CD4-positive, alpha-beta T cell (primary cell): Measurements from ENCODE around the gene HDAC9. TPM values are rescaled to one million over a fixed set of nuclear protein-coding genes. Genes with fewer than 3 reads are reported as not detected.

Experiments used
- ATAC-seq: fragments of 200-7000 bp; cut with Tn5 transposase; one replicate; pipeline ENCODE4 v1.10.0; 2022; ENCODE audit warnings: mild to moderate bottlenecking; ENCODE audit not compliant: poor library complexity
- CTCF ChIA-PET: fragments of 350-600 bp; sonication (Branson Sonifier 250); formaldehyde crosslinking; loops from one replicate; lab custom pipeline; 2021; ENCODE audit warnings: antibody characterized with exemption, inconsistent platforms; lab: Charles Lee
- POLR2A ChIA-PET: fragments of 350-600 bp; sonication (Branson Sonifier 250); formaldehyde crosslinking; loops from one replicate; lab custom pipeline; 2021; ENCODE audit warnings: antibody characterized with exemption, inconsistent platforms; lab: Charles Lee
- DNase-seq, 14 experiments: peaks; one replicate each; pipeline ENCODE4 v3.0.0-alpha.2; 2013 to 2020; ENCODE audit warnings: mixed read lengths in 2 of 14
- H3K27ac ChIP-seq, 2 donors: one replicate each; pipeline versions ENCODE4 v1.5.1 to v1.7.0; 2013; ENCODE audit warnings: low read length in 2 of 2, low read depth in 1 of 2, mild to moderate bottlenecking in 1 of 2
- H3K27me3 ChIP-seq, 2 experiments: 1 replicate in 1 of 2; 2 replicates in 1 of 2; pipeline versions ENCODE4 v1.6.1 to v1.7.0; 2013; ENCODE audit warnings: low read length in 2 of 2, control low read depth in 1 of 2, mild to moderate bottlenecking in 1 of 2, moderate library complexity in 1 of 2; ENCODE audit not compliant: insufficient read depth in 2 of 2, control insufficient read depth in 1 of 2
- H3K36me3 ChIP-seq: one replicate; pipeline ENCODE4 v1.6.1; 2013; ENCODE audit warnings: low read length, control low read depth; ENCODE audit not compliant: insufficient read depth
- H3K4me1 ChIP-seq: one replicate; pipeline ENCODE4 v1.6.1; 2013; ENCODE audit warnings: low read length, control low read depth; ENCODE audit not compliant: insufficient read depth
- H3K4me3 ChIP-seq: one replicate; pipeline ENCODE4 v1.5.1; 2013; ENCODE audit warnings: mild to moderate bottlenecking, low read length, moderate library complexity
- H3K9me3 ChIP-seq, 2 experiments: 1 replicate in 1 of 2; 2 replicates in 1 of 2; pipeline versions ENCODE4 v1.6.1 to v1.7.0; 2013; ENCODE audit warnings: low read length in 2 of 2, mild to moderate bottlenecking in 2 of 2, control low read depth in 1 of 2, moderate library complexity in 1 of 2; ENCODE audit not compliant: control insufficient read depth in 1 of 2, insufficient read depth in 1 of 2
- H3K27ac Mint-ChIP-seq: one replicate; pipeline ENCODE4 v1.8.0; 2020; ENCODE audit warnings: mixed read lengths
- H3K27me3 Mint-ChIP-seq: one replicate; pipeline ENCODE4 v1.8.0; 2021; ENCODE audit warnings: mixed read lengths
- H3K36me3 Mint-ChIP-seq: one replicate; pipeline ENCODE4 v1.8.0; 2021; ENCODE audit warnings: low read depth, mixed read lengths
- H3K4me1 Mint-ChIP-seq: one replicate; pipeline ENCODE4 v1.8.0; 2021; ENCODE audit warnings: low read depth, mixed read lengths
- H3K4me3 Mint-ChIP-seq: one replicate; pipeline ENCODE4 v1.8.0; 2020; ENCODE audit warnings: mild to moderate bottlenecking, mixed read lengths
- H3K9me3 Mint-ChIP-seq: one replicate; pipeline ENCODE4 v1.8.0; 2020; ENCODE audit warnings: mixed read lengths
- CTCF ChIP-seq: fragments of 200-600 bp; IDR thresholded peaks from one replicate; pipeline ENCODE4 v1.8.0; 2022; ENCODE audit warnings: antibody characterized with exemption, mild to moderate bottlenecking
- intact Hi-C, 2 experiments: fragments of 100-400 bp; cut with DNase I in 1 of 2; cut with micrococcal nuclease in 1 of 2; formaldehyde crosslinking; loops; one replicate each; pipeline versions ENCODE4 v1.15.1 to v1.9.0; 2023 to 2025; cut with DNase I, micrococcal nuclease
- total RNA-seq, 174 experiments: library from RNA in 2 of 174; stranded (reverse) in 2 of 174; gene quantifications; one replicate each; pipeline ENCODE4 v1.2.3 and lab custom pipeline; 2021 to 2026

HDAC9 gene
- total RNA-seq, 2 experiments from 2014 or later, result 0.73 to 1.2 TPM

- CTCF ChIA-PET, result no interaction called here
- Mint-ChIP-seq H3K9me3 (peaks cover 7% of the 10 kb centered on the region), H3K27ac (no peak overlapping the region), H3K4me3 (no peak overlapping the region), H3K27me3 (no peaks in the 10 kb centered on the region), H3K36me3 (no peaks in the 10 kb centered on the region), H3K4me1 (no peaks in the 10 kb centered on the region)
- Histone ChIP-seq H3K27ac (no peak overlapping the region), H3K4me3 (no peak overlapping the region), H3K9me3 (peaks cover 0 to 13% of the 10 kb centered on the region in 2 experiments), H3K36me3 (no peaks in the 10 kb centered on the region), H3K4me1 (no peaks in the 10 kb centered on the region), H3K27me3 (no peaks in the 10 kb centered on the region)
- POLR2A ChIA-PET, result no interaction called here
- ATAC-seq (no peak), DNase-seq (no peak)
- intact Hi-C loops, result no loop called here
- no peak for TF ChIP-seq CTCF
These were observed 525.2 kb downstream of the HDAC9 start for GRCh38 chr7:19020711-19021110.

- H3K4me3 ChIP-seq, result no peak overlapping the region
- H3K9me3 ChIP-seq, result no peaks in the 10 kb centered on the region
- no peak for TF ChIP-seq CTCF
- ChIA-PET POLR2A (no interaction called here), CTCF (no interaction called here)
- no peaks in the 10 kb centered on the region for H3K27me3 Mint-ChIP-seq
- no peaks in the 10 kb centered on the region for H3K4me1 Mint-ChIP-seq
- intact Hi-C loops, result no loop called here
- ATAC-seq, result no peak
- no peaks in the 10 kb centered on the region for H3K4me1 ChIP-seq
- no peak overlapping the region for H3K4me3 Mint-ChIP-seq
- no peaks in the 10 kb centered on the region for H3K27me3 ChIP-seq
- no peak overlapping the region for H3K27ac Mint-ChIP-seq
- DNase-seq, result no peak
- no peaks in the 10 kb centered on the region for H3K36me3 ChIP-seq
- no peaks in the 10 kb centered on the region for H3K36me3 Mint-ChIP-seq
- no peak overlapping the region for H3K27ac ChIP-seq
- peaks cover 4% of the 10 kb centered on the region for H3K9me3 Mint-ChIP-seq
These were observed 527.9 kb downstream of the HDAC9 start for GRCh38 chr7:19023477-19023876.

GRCh38 chr7:19024261-19024660 is 528.7 kb downstream of the HDAC9 start:
- no peak overlapping the region for H3K4me3 Mint-ChIP-seq
- Histone ChIP-seq H3K27me3 (no peaks in the 10 kb centered on the region), H3K9me3 (no peaks in the 10 kb centered on the region), H3K27ac (no peak overlapping the region), H3K4me1 (no peaks in the 10 kb centered on the region), H3K4me3 (no peak overlapping the region), H3K36me3 (no peaks in the 10 kb centered on the region)
- H3K4me1 Mint-ChIP-seq, result no peaks in the 10 kb centered on the region
- H3K9me3 Mint-ChIP-seq, result peaks cover 2% of the 10 kb centered on the region
- POLR2A ChIA-PET, result no interaction called here
- H3K27me3 Mint-ChIP-seq, result no peaks in the 10 kb centered on the region
- CTCF ChIA-PET, result no interaction called here
- no peak for DNase-seq
- ATAC-seq, result no peak
- H3K27ac Mint-ChIP-seq, result no peak overlapping the region
- no peak for TF ChIP-seq CTCF
- intact Hi-C loops, result no loop called here
- no peaks in the 10 kb centered on the region for H3K36me3 Mint-ChIP-seq
